ENCODE data around the gene ABCA2. TPM values are rescaled to one million over a fixed set of nuclear protein-coding genes. Genes with fewer than 3 reads are reported as not detected.

ABCA2 gene
- total RNA-seq, 1 experiment from 2014 or later, result 114 TPM

DNA sequence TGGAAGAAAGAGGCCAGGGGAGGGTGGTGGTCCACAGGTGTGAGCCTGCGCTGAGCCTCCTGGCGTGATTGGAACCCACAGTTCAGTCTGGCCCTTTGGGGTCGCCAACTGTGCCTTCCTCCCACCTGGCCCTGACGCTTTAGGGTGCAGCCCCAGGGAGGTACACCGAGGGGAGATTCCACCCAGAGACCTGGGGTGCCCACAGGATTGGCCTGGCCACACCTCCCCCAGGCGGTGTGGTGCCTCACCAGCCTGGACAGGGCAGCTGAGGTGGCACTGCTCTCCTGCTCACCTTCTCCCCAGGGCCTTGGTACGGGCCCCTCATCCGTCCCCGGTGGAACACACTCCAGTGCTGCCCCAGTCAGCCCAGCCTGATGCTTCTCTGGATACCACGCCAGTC is 30.7 kb downstream of the ABCA2 start:
- Histone ChIP-seq H3K4me1 (ENCODE audit: control insufficient read depth in 1 of 2, insufficient read depth in 2 of 2, low read length in 2 of 2) (peaks cover 53 to 82% of the 10 kb centered on the region in 2 experiments), H3K27ac (ENCODE audit: low read depth, low read length) (peak overlapping the region; percentile 95), H3K79me2 (ENCODE audit: insufficient read depth, low read length) (peaks cover 19% of the 10 kb centered on the region), H4K20me1 (ENCODE audit: insufficient read depth) (no peaks in the 10 kb centered on the region), H3K36me3 (ENCODE audit: control insufficient read depth in 1 of 2, insufficient read depth in 2 of 2, low read length in 2 of 2) (peaks cover 0 to 12% of the 10 kb centered on the region in 2 experiments; a peak in 2 of 4 replicates), H2AFZ (ENCODE audit: low read depth, low read length, poor library complexity, severe bottlenecking) (no peak overlapping the region), H3K9ac (ENCODE audit: low read length) (peak overlapping the region; percentile 57), H3K9me3 (ENCODE audit: control insufficient read depth in 1 of 2, insufficient read depth in 1 of 2, low read depth in 1 of 2, low read length in 2 of 2) (no peaks in the 10 kb centered on the region), H3K27me3 (ENCODE audit: insufficient read depth, low read length) (no peaks in the 10 kb centered on the region), H3K4me2 (ENCODE audit: low read length) (peak overlapping the region; percentile 88), H3K9me2 (ENCODE audit: insufficient read depth) (no peaks in the 10 kb centered on the region), H3K4me3 (replicated peaks in 1 of 2; ENCODE audit: low read depth in 1 of 2, low read length in 2 of 2) (peak overlapping the region; percentile 40 to 56; a peak in 3 of 4 replicates)
- intact Hi-C loops (cut with micrococcal nuclease), result no loop called here
- no peak for DNase-seq (ENCODE audit: low read depth, low spot score)
- TF ChIP-seq ZFX (IDR thresholded peaks at IDR 0.05), result no peak
- TF ChIP-seq POLR2AphosphoS5 (IDR thresholded peaks at IDR 0.05; ENCODE audit: low read depth, low read length), result no peak
- TF ChIP-seq, protein P1, sequence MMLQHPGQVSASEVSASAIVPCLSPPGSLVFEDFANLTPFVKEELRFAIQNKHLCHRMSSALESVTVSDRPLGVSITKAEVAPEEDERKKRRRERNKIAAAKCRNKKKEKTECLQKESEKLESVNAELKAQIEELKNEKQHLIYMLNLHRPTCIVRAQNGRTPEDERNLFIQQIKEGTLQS (IDR thresholded peaks at IDR 0.05), result no peak
- no peak for TF ChIP-seq EZH2phosphoT487 (IDR thresholded peaks at IDR 0.05; ENCODE audit: borderline replicate concordance)
- no peak for TF ChIP-seq POLR2A (IDR thresholded peaks at IDR 0.05; ENCODE audit: borderline replicate concordance, extremely low read depth, insufficient read depth, insufficient read length)
- TF ChIP-seq, protein P2, sequence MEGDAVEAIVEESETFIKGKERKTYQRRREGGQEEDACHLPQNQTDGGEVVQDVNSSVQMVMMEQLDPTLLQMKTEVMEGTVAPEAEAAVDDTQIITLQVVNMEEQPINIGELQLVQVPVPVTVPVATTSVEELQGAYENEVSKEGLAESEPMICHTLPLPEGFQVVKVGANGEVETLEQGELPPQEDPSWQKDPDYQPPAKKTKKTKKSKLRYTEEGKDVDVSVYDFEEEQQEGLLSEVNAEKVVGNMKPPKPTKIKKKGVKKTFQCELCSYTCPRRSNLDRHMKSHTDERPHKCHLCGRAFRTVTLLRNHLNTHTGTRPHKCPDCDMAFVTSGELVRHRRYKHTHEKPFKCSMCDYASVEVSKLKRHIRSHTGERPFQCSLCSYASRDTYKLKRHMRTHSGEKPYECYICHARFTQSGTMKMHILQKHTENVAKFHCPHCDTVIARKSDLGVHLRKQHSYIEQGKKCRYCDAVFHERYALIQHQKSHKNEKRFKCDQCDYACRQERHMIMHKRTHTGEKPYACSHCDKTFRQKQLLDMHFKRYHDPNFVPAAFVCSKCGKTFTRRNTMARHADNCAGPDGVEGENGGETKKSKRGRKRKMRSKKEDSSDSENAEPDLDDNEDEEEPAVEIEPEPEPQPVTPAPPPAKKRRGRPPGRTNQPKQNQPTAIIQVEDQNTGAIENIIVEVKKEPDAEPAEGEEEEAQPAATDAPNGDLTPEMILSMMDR (IDR thresholded peaks at IDR 0.05 in 2 of 3, conservative IDR thresholded peaks at IDR 0.05 in 1 of 3; ENCODE audit: borderline replicate concordance in 1 of 3, insufficient read depth in 1 of 3, low read depth in 2 of 3, low read length in 2 of 3), result no peak
- TF ChIP-seq ELF1 (IDR thresholded peaks at IDR 0.05; ENCODE audit: borderline replicate concordance, low read depth), result no peak
- no peak for TF ChIP-seq SP1 (IDR thresholded peaks at IDR 0.05; ENCODE audit: low read depth)
- no peak for TF ChIP-seq ZNF274 (IDR thresholded peaks at IDR 0.05; ENCODE audit: low read depth, low read length)
- no peak for TF ChIP-seq EZH2 (IDR thresholded peaks at IDR 0.05)
- ATAC-seq, result peak; percentile 8
- ChIA-PET POLR2A (no interaction called here), CTCF (no interaction called here), RAD21 (ENCODE audit: low non-redundant PET in 1 of 2, low total read pairs in 2 of 2, uncharacterized antibody in 2 of 2, unreplicated experiment in 2 of 2) (no interaction called here)
- no TSS peak for BruUV-seq (replicated peaks)

Data from HCT116 (cell line).